IMR-90 (cell line): Measurements from ENCODE around the gene TGM5. TPM values are rescaled to one million over a fixed set of nuclear protein-coding genes. Genes with fewer than 3 reads are reported as not detected.
"Not testable (repeated sequence)": the region's sequence is repeated elsewhere in the genome, so short reads cannot be mapped to it uniquely, and the experiment has no call there.

ENCODE experiments used
- ATAC-seq: fragments of 200-7000 bp; cut with Tn5 transposase; 2 replicates; pipeline ENCODE4 v1.9.1; 2020; ENCODE audit warnings: low read depth, mild to moderate bottlenecking, moderate library complexity
- BruUV-seq: library from RNA; stranded (reverse); fragments of 400-500 nt; replicated peaks from 2 replicates; lab custom pipeline; 2021; lab: Mats Ljungman, UMichigan
- CTCF ChIA-PET: fragments of 300-600 bp; formaldehyde crosslinking; extraction: SDS; loops from one replicate; lab custom pipeline; 2021; ENCODE audit warnings: antibody characterized with exemption; lab: Yijun Ruan, JAX
- POLR2A ChIA-PET: fragments of 300-600 bp; sonication (Branson Sonifier 250); formaldehyde crosslinking; loops from one replicate; lab custom pipeline; 2022; ENCODE audit warnings: antibody characterized with exemption; ENCODE audit not compliant: unreplicated experiment; lab: Charles Lee
- DNase-seq: peaks from one replicate; pipeline ENCODE4 v3.0.0; 2013
- H2AFZ ChIP-seq: replicated peaks from 2 replicates; pipeline ENCODE3; 2013; ENCODE audit warnings: low read length, mild to moderate bottlenecking; ENCODE audit not compliant: poor library complexity
- H2AK5ac ChIP-seq: 2 replicates; pipeline ENCODE4 v1.6.1; 2013; ENCODE audit warnings: low read depth, low read length, inconsistent platforms
- H2AK9ac ChIP-seq: replicated peaks from 2 replicates; pipeline ENCODE3; 2013; ENCODE audit warnings: mild to moderate bottlenecking, low read depth, low read length, moderate library complexity; ENCODE audit not compliant: poor library complexity
- H2BK120ac ChIP-seq: 2 replicates; pipeline ENCODE4 v1.6.1; 2013; ENCODE audit warnings: low read depth, low read length, inconsistent platforms
- H2BK15ac ChIP-seq: 3 replicates; pipeline ENCODE4 v1.6.1; 2013; ENCODE audit warnings: low read depth, low read length, inconsistent platforms
- H2BK20ac ChIP-seq: 2 replicates; pipeline ENCODE4 v1.6.1; 2013; ENCODE audit warnings: low read depth, mild to moderate bottlenecking, inconsistent platforms, low read length, moderate library complexity
- H2BK5ac ChIP-seq: 2 replicates; pipeline ENCODE4 v1.6.1; 2013; ENCODE audit warnings: mild to moderate bottlenecking, low read depth, low read length, inconsistent platforms; ENCODE audit not compliant: poor library complexity, severe bottlenecking
- H3K14ac ChIP-seq: replicated peaks from 2 replicates; pipeline ENCODE4 v1.6.1; 2013; ENCODE audit warnings: low read depth, low read length, inconsistent platforms
- H3K18ac ChIP-seq: 2 replicates; pipeline ENCODE4 v1.6.1; 2013; ENCODE audit warnings: low read depth, low read length, control low read depth
- H3K23ac ChIP-seq: 2 replicates; pipeline ENCODE4 v1.6.1; 2013; ENCODE audit warnings: low read depth, low read length, inconsistent platforms
- H3K27ac ChIP-seq: 2 replicates; pipeline ENCODE4 v1.5.1; 2013; ENCODE audit warnings: mild to moderate bottlenecking, control low read depth, low read length; ENCODE audit not compliant: insufficient read depth
- H3K27me3 ChIP-seq: 2 replicates; pipeline ENCODE4 v1.6.1; 2013; ENCODE audit warnings: low read length; ENCODE audit not compliant: control insufficient read depth, insufficient read depth
- H3K36me3 ChIP-seq: 2 replicates; pipeline ENCODE4 v1.6.1; 2013; ENCODE audit warnings: low read length, mixed read lengths; ENCODE audit not compliant: control insufficient read depth, insufficient read depth
- H3K4ac ChIP-seq: 2 replicates; pipeline ENCODE4 v1.6.1; 2013; ENCODE audit warnings: low read depth, low read length, inconsistent platforms
- H3K4me1 ChIP-seq: 2 replicates; pipeline ENCODE4 v1.6.1; 2013; ENCODE audit warnings: low read length, mixed read lengths; ENCODE audit not compliant: control insufficient read depth, insufficient read depth
- H3K4me2 ChIP-seq: 2 replicates; pipeline ENCODE4 v1.6.1; 2013; ENCODE audit warnings: low read depth, mild to moderate bottlenecking, control low read depth, low read length, moderate library complexity
- H3K4me3 ChIP-seq: 2 replicates; pipeline ENCODE4 v1.5.1; 2013; ENCODE audit warnings: low read depth, mild to moderate bottlenecking, control low read depth, low read length, moderate library complexity; ENCODE audit not compliant: insufficient read depth
- H3K56ac ChIP-seq: 2 replicates; pipeline ENCODE4 v1.6.1; 2013; ENCODE audit warnings: low read length, inconsistent platforms; ENCODE audit not compliant: insufficient read depth; ENCODE audit errors: extremely low read depth
- H3K79me1 ChIP-seq, 2 experiments: 2 replicates each; pipeline ENCODE4 v1.6.1; 2013; ENCODE audit warnings: low read length in 2 of 2, inconsistent platforms in 1 of 2, low read depth in 1 of 2
- H3K9ac ChIP-seq: 2 replicates; pipeline ENCODE4 v1.6.1; 2013; ENCODE audit warnings: low read depth, low read length, control low read depth
- H3K9me1 ChIP-seq: 2 replicates; pipeline ENCODE4 v1.6.1; 2013; ENCODE audit warnings: low read length, inconsistent platforms; ENCODE audit not compliant: insufficient read depth
- H3K9me3 ChIP-seq: 2 replicates; pipeline ENCODE4 v1.6.1; 2013; ENCODE audit warnings: low read length; ENCODE audit not compliant: control insufficient read depth, insufficient read depth
- H4K20me1 ChIP-seq: 2 replicates; pipeline ENCODE4 v1.6.1; 2013; ENCODE audit warnings: low read length, inconsistent platforms; ENCODE audit not compliant: insufficient read depth
- H4K5ac ChIP-seq: 2 replicates; pipeline ENCODE4 v1.6.1; 2013; ENCODE audit warnings: mild to moderate bottlenecking, low read depth, low read length, control low read depth
- H4K8ac ChIP-seq, 2 experiments: 2 replicates each; pipeline ENCODE4 v1.6.1; 2013; ENCODE audit warnings: low read depth in 2 of 2, low read length in 2 of 2, control low read depth in 1 of 2, inconsistent platforms in 1 of 2
- H4K91ac ChIP-seq: 2 replicates; pipeline ENCODE4 v1.6.1; 2013; ENCODE audit warnings: low read depth, low read length, inconsistent platforms; ENCODE audit not compliant: insufficient read depth
- ELK1 ChIP-seq: fragments of 150-350 bp; IDR thresholded peaks from 2 replicates; pipeline ENCODE4 v1.6.1; 2016; ENCODE audit warnings: low read depth, mild to moderate bottlenecking, low read length, moderate library complexity, borderline replicate concordance
- NFE2L2 ChIP-seq: fragments of 150-350 bp; IDR thresholded peaks from 2 replicates; pipeline ENCODE4 v1.6.1; 2016; ENCODE audit warnings: low read depth, mild to moderate bottlenecking, low read length
- SMC3 ChIP-seq: fragments of 150-350 bp; IDR thresholded peaks from 2 replicates; pipeline ENCODE4 v1.6.1; 2016; ENCODE audit warnings: low read depth, mild to moderate bottlenecking, antibody characterized with exemption, low read length, moderate library complexity
- WGBS, 2 experiments: methylation state at CpG; one replicate each; pipeline versions ENCODE4 v1.1.5 to v1.1.7; 2013; ENCODE audit warnings: missing lambda C conversion rate in 2 of 2; ENCODE audit not compliant: insufficient read length in 1 of 2; ENCODE audit errors: extremely low coverage in 2 of 2; 5-methylcytosine and 5-hydroxymethylcytosine counted together
- dilution Hi-C: fragments of 300-500 bp; cut with HindIII; formaldehyde crosslinking; loops from one replicate; pipeline ENCODE4 v1.14.3; 2018; ENCODE audit warnings: low sequenced_read_pairs; ENCODE audit not compliant: unreplicated experiment
- in situ Hi-C: fragments of 300-500 bp; cut with MboI; formaldehyde crosslinking; loops from 3 replicates; pipeline ENCODE4 v1.14.3; 2019; ENCODE audit warnings: low sequenced_read_pairs, inconsistent platforms, mixed read lengths
- intact Hi-C: fragments of 100-400 bp; cut with micrococcal nuclease; formaldehyde crosslinking; loops from 2 replicates; pipeline ENCODE4 v1.10.0; 2022
- polyA plus RNA-seq, 3 experiments: library from polyadenylated mRNA; depleted of rRNA; stranded (reverse); fragments of >200 nt; gene quantifications; 2 replicates each; pipeline ENCODE4 v1.2.3, GENCODE V29; 2012; ENCODE audit warnings: low replicate concordance in 1 of 3
- total RNA-seq: library from RNA; depleted of rRNA; stranded (reverse); fragments of >200 nt; gene quantifications from 2 replicates; pipeline ENCODE4 v1.2.3, GENCODE V29; 2012

TGM5 gene
- total and polyA plus RNA-seq, 2 of the 4 experiments (the other 2 are of a cell fraction): not detected

- TF ChIP-seq ELK1: no peak
- TF ChIP-seq SMC3: no peak
- no peak for TF ChIP-seq NFE2L2
Observed at GRCh38 chr15:43198992-43199391, 67.7 kb downstream of the TGM5 start (continued).

GRCh38 chr15:43198556-43198955 lies 68.2 kb downstream of the TGM5 start:
- H3K9me1 ChIP-seq, H3K56ac ChIP-seq, H4K20me1 ChIP-seq, dilution Hi-C loops, ATAC-seq, H4K8ac ChIP-seq, in situ Hi-C loops, intact Hi-C loops, H2BK20ac ChIP-seq, H3K23ac ChIP-seq, H2AFZ ChIP-seq, H3K4ac ChIP-seq, H2BK15ac ChIP-seq, H4K91ac ChIP-seq, H2BK5ac ChIP-seq, H4K5ac ChIP-seq, H3K18ac ChIP-seq, H2AK5ac ChIP-seq, H3K27ac ChIP-seq, POLR2A ChIA-PET, H3K14ac ChIP-seq, BruUV-seq, H3K4me2 ChIP-seq, H3K79me1 ChIP-seq, CTCF ChIA-PET, H2BK120ac ChIP-seq, H2AK9ac ChIP-seq, H3K9ac ChIP-seq, H3K4me3 ChIP-seq, DNase-seq, H3K4me1 ChIP-seq, H3K9me3 ChIP-seq: not testable (repeated sequence)
- 84% methylated on average over 2 of the region's 4 CpGs; no CpG with 5 or more reads in 1 of the 2 experiments for WGBS, 2 experiments
- H3K36me3 ChIP-seq: peaks cover 12% of the 10 kb centered on the region
- H3K27me3 ChIP-seq: peaks cover 12% of the 10 kb centered on the region

- H3K4me3 ChIP-seq, intact Hi-C loops, H3K23ac ChIP-seq, dilution Hi-C loops, BruUV-seq, H2AK9ac ChIP-seq, H4K5ac ChIP-seq, H3K9me1 ChIP-seq, H4K91ac ChIP-seq, H3K9me3 ChIP-seq, H3K9ac ChIP-seq, H2AFZ ChIP-seq, H3K27ac ChIP-seq, H4K8ac ChIP-seq, H3K27me3 ChIP-seq, ATAC-seq, H2BK15ac ChIP-seq, DNase-seq, H4K20me1 ChIP-seq, H3K4me1 ChIP-seq, H2BK120ac ChIP-seq, H2AK5ac ChIP-seq, POLR2A ChIA-PET, in situ Hi-C loops, H2BK20ac ChIP-seq, H3K79me1 ChIP-seq, H3K14ac ChIP-seq, H3K56ac ChIP-seq, H3K4ac ChIP-seq, H2BK5ac ChIP-seq, H3K18ac ChIP-seq, H3K4me2 ChIP-seq: not testable (repeated sequence)
- 86% methylated on average over 1 of the region's 3 CpGs; no CpG with 5 or more reads in 1 of the 2 experiments for WGBS, 2 experiments
- H3K36me3 ChIP-seq: peaks cover 17% of the 10 kb centered on the region
- CTCF ChIA-PET: interaction anchor here (0.6 kb wide), 1 partner anchor 24 kb away, joined by 7 read pairs; no protein-coding TSS in a partner anchor
Observed at GRCh38 chr15:43197773-43198172, 69.0 kb downstream of the TGM5 start.
